ENCODE results near the gene ATAD5.
"Not testable (repeated sequence)": the region's sequence is repeated elsewhere in the genome, so short reads cannot be mapped to it uniquely, and the experiment has no call there.

The ATAD5 gene

GRCh38 chr17:30831663-30832437, at the start of gene ATAD5:
TSS of gene ATAD5 (plus strand) at chr17:30831966. CDS start at chr17:30832348, 382 bp downstream.
- DNase-seq, result peak; percentile 90

GRCh38 chr17:30782206-30782605, 49.6 kb upstream of the ATAD5 start:
- DNase-seq, result no peak

GRCh38 chr17:30788918-30789317, 42.8 kb upstream of the ATAD5 start:
- DNase-seq, result no peak

- no peak for DNase-seq
Measured at GRCh38 chr17:30790279-30790678, 41.5 kb upstream of the ATAD5 start.

- no peak for DNase-seq
Measured at GRCh38 chr17:30793282-30793977, 38.3 kb upstream of the ATAD5 start.

- DNase-seq, result no peak
Measured at GRCh38 chr17:30794372-30794771, 37.4 kb upstream of the ATAD5 start.

- DNase-seq, result no peak
Measured at GRCh38 chr17:30796016-30796415, 35.8 kb upstream of the ATAD5 start.

GRCh38 chr17:30801671-30802070, 30.1 kb upstream of the ATAD5 start:
- no peak for DNase-seq

- DNase-seq, result no peak
Measured at GRCh38 chr17:30805944-30806456, 25.8 kb upstream of the ATAD5 start.

- DNase-seq, result no peak
Measured at GRCh38 chr17:30807896-30808295, 23.9 kb upstream of the ATAD5 start.

- peak; percentile 29 for DNase-seq
Measured at GRCh38 chr17:30808785-30809286, 22.9 kb upstream of the ATAD5 start.

- DNase-seq, result no peak
Measured at GRCh38 chr17:30809867-30810266, 21.9 kb upstream of the ATAD5 start.

GRCh38 chr17:30812218-30813177, 19.3 kb upstream of the ATAD5 start:
- no peak for DNase-seq

- not testable (repeated sequence) for DNase-seq
Measured at GRCh38 chr17:30814236-30814635, 17.5 kb upstream of the ATAD5 start.

GRCh38 chr17:30814860-30815259, 16.9 kb upstream of the ATAD5 start:
- DNase-seq, result not testable (repeated sequence)

GRCh38 chr17:30816165-30816564, 15.6 kb upstream of the ATAD5 start:
- DNase-seq, result no peak

GRCh38 chr17:30819971-30820705, 11.6 kb upstream of the ATAD5 start:
- DNase-seq, result no peak

GRCh38 chr17:30821871-30822723, 9.7 kb upstream of the ATAD5 start:
- DNase-seq, result no peak

GRCh38 chr17:30822919-30823318, 8.8 kb upstream of the ATAD5 start:
- not testable (repeated sequence) for DNase-seq

GRCh38 chr17:30823421-30823820, 8.3 kb upstream of the ATAD5 start:
- no peak for DNase-seq

- no peak for DNase-seq
Measured at GRCh38 chr17:30824002-30824355, 7.8 kb upstream of the ATAD5 start.

All from midbrain (tissue), 1 donor.